Activated CD8-positive, alpha-beta memory T cell treated with anti-CD3 and anti-CD28 coated beads for 24 hours (primary cell): ENCODE results near the gene ATG12.
"Not testable (repeated sequence)": the region's sequence is repeated elsewhere in the genome, so short reads cannot be mapped to it uniquely, and the experiment has no call there.

Experiments used
- DNase-seq: peaks from one replicate; pipeline ENCODE4 v3.0.0-alpha.2; 2020

Gene ATG12

DNA sequence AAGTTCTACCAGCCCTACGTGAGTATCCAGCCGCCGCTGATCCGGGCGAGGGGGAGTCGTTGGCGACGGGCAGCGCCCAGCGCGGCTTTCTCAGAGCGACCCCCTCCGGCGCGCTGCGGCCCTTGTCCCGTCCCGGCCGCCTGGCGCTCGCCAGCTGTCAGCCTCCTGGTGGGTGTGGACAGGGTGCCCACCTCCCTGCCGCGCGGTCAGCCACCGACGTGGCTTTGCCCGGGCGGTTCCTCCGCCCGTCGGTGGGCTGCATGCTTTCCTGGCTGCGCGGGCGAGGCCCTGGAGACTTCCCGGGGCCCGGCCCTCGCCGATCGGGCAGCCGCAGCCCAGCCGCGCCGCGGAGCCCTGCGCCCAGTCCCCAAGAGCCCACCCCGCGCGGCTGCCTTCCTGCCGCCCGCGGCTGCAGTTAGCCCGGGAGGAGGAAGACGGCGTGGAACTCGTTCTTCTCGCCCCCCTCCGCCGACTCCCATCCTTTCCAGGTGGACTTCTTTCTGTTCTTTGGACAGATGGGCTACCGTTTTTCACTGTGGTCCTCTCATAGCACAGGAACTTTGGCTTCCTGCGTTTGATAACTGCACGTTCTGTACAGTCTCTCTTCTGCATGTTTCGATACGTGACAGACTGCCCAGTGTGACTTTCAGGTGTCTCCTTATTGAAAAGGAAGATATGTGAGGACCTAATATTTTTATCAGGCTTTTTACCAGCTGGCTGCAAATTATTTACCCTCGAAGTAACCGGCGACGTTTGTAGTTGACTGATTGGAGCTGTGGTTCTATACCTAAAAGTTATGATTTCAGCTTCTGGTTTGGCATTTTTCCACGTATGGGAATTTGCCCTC, 947 bp upstream of the ATG12 start:
- no peak for DNase-seq

DNA sequence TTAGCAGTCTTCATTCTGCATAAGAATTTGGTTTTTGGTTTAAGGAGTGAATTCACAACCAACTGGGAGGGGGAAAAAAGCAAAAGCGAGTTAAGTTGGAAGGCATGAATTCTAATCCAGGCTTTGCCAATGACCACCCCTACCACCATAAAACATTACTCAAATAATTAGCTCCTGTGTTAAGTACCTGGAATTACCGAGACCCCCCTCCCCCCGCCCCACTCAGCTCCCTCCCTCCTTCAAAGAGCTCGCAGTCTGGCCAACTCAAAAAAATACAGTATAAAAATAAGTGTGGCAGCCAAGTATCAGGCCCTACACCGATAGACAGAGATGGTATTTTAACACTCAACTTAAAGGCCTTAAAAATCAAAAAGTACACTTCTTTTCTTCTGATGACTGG, 492 bp downstream of the ATG12 start:
- no peak for DNase-seq

DNA sequence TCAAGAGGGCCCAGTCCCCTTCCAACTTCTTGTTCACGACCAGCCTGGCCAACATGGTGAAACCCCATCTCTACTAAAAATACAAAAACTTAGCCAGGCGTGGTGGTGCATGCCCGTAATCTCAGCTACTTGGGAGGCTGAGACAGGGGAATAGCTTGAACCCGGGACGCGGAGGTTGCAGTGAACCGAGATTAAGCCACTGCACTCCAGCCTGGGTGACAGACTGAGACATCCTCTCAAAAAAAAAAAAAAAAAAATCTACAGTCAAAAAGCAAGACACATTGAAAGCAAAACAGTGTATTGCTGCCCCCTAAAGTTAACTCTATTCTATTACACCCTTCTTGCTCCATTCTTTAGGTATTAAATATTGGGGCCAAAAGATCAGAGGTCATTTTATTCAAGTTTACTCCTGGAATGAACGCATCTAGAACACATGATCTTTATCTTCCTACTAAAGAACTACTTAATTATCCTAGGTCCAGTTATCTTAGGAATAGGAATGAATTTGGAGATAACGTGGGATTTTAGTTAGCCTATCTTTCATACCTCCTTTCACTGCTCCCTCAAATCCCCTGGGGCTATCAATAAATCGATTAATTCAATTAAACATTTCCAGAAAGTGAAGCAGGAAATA, 2.4 kb downstream of the ATG12 start:
- DNase-seq: peak; percentile 61

DNA sequence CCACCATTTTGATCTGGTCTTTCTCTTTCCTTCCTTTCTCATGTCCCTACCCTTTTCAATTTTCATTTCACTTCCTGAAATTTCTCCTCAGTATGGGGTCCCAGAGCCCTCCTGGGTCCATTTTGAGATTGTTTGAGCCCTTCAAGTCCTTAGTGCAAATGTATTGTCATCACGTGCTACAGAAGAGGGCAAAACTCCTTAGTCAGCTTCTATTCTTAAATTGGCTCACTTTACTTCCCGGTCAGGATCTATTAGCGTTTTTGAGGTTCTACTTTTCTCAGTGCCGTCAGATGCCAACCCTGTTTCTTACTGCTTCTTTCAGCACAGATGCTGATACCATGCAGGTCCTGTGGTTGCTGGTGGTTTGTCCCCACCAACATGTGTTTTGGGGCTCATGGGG, 5.9 kb downstream of the ATG12 start:
- no peak for DNase-seq

DNA sequence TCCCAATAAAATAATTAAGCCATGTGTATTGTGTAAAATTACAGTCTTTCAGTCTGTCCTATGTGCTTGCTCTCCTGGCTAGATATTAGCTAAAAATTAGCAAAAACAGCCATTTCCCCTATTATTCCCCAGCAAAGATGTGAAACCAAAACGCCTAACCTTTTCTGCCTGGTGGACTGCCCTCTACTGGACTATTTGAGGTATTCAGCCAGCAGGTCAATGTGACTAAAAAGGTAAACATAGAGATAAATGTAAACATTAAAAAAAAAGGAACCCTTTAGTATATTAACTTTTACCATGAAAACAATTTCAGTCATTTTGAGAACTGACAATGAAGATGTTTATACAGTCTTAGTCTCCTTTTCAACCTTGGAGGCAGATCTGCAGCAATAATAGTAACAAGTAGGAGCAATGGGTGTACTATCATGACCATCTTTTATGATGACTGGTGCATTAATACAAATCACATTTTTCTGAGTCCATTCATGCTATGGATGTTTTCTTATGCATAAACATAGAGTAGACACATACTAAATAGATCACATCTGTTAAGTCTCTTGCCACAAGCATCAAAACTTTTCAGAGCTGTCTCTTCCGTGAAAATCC, 10.1 kb downstream of the ATG12 start:
- no peak for DNase-seq

DNA sequence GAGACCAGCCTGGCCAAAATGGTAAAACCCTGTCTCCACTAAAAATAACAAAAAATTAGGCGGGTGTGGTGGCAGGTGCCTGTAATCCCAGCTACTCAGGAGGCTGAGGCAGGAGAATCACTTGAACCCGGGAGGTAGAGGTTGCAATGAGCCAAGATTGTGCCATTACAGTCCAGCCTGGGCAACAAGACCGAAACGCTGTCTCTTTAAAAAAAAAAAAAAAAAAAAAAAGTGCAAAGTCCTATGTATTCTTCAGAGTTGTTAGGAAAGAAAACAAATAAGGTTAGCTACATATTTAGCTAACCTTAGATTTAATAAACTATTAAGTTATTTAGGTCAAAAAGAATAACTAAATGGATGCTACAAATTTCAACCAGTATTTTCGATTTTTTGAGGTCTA, 11.5 kb downstream of the ATG12 start:
- DNase-seq: no peak

DNA sequence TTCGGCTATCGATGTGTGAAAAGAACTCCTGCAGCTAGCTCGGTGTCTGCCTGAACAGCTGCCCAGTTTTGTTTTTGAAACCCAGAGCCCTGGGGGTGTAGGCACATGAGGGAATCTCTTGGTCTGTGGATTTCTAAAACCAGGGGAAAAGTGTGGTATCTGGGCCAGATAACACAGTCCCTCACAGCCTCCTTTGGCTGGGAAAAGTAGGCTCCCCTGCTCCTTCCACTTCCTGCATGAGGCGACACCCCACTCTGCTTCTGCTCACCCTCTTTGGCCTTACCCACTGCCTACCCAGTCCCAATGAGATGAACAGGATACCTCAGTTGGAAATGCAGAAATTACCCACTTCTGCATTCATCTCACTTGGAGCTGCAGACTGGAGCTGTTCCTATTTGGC, 15.4 kb downstream of the ATG12 start:
- DNase-seq: no peak

DNA sequence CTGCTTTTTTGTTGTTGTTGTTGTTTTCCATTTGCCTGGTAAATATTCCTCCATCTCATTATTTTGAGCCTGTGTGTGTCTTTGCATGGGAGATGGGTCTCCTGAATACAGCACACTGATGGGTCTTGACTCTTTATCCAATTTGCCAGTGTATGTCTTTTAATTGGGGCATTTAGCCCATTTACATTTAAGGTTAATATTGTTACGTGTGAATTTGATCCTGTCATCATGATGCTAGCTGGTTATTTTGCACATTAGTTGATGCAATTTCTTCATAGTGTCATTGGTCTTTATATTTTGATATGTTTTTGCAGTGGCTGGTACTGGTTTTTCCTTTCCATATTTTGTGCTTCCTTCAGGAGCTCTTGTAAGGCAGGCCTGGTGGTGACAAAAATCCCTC, 16.4 kb downstream of the ATG12 start:
- not testable (repeated sequence) for DNase-seq

DNA sequence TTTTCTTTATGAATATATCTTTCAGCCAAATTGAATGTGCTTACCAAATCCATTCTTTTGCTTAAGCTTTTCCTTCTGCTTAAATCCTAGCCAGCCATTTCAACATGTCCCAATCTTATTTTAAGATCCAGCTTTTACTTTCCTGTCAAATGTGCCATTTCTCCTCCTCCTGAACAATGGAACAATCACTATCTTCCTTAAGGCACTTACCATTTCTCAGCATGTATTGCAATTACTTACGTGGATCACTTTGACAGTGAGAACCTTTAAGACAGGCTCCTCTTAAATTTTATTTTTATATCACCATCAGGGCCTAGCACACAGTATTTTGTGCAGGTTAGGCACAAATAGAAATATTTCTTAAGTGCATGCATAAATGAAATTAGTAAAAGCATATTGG, 20.5 kb downstream of the ATG12 start:
- DNase-seq: no peak

DNA sequence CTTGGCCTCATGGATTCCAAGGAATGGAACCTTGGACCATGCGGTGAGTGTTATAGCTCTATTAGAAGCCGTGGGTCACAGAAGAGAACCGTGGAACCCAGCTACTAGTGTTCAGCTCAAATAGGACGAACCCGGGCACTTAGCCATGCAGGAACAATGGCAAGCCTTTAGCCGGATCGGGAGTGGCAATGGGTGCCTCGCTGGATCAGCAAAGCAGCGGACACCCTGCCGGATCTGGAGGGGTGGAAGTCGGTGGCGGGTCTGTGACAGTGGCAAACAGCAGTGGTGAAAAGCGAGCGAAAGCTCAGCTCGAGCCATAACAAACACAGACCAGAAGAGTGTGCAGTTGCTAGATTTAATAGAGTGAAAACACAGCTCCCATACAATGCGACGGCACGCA, 22.5 kb downstream of the ATG12 start:
- DNase-seq: no peak

DNA sequence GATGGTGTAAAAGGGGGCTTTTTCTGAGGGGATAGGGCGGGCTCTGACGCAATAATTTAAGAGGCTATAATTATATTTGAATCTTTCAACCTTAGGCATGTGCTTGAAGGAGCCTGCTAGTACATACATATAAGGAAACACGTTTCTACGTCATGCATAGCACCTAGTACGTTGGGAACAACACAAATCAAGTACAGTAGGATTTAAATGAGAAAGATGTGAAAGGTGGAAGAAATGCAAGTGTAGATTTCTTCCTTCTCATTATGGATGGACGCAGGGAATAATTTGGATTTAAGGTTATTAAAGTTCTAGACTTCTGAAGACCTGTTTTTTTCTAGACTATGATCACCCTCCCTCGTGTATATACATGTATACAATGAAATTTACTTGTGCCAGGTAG, 24.0 kb downstream of the ATG12 start:
- no peak for DNase-seq

DNA sequence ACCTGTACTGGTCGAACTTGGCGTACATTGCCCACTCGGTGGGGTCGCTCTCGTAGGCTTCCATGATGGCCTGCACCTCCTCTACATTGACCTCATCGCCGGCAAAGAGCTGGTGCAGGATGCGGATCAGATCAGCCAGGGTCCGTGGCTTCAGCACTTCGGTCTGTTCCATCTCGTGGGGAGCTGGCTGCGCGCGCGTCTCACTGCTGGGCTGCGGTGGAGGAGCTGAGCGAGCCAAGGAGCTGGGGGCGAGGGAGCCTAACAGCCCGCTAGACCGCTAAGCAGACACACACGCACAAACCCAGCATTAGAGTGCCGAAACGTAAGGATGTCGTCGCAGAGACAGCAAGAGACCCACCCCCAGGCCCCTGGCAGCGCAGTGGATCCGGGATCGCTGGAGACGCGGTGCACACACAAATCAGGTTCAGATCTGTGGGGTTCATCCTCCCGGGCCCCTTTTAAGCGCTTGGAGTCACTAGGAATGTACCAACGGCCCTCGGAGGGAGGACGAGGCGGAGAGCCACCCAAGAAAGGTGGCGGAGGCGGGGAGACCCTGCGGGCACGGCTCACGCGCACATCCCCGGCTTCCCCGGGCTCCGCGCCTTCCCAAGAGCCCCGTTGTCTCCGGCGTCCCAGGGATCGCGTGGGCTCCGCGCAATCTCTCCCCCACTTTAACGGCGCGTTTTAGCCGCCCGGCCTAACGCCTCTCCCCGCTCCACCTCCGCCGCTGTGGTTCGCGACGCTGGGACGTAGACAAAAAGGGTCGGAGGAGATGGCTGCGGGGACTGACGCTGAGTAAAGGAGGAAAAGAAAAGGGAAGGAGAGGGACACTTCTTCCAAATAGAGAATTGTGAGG, 24.9 kb downstream of the ATG12 start, which contains the start of gene CDO1:
CDO1 (minus strand) TSS at position 434 of the 856 bp plus-strand sequence; CDS start at position 172, 262 bp downstream.
- DNase-seq: peak; percentile 69

DNA sequence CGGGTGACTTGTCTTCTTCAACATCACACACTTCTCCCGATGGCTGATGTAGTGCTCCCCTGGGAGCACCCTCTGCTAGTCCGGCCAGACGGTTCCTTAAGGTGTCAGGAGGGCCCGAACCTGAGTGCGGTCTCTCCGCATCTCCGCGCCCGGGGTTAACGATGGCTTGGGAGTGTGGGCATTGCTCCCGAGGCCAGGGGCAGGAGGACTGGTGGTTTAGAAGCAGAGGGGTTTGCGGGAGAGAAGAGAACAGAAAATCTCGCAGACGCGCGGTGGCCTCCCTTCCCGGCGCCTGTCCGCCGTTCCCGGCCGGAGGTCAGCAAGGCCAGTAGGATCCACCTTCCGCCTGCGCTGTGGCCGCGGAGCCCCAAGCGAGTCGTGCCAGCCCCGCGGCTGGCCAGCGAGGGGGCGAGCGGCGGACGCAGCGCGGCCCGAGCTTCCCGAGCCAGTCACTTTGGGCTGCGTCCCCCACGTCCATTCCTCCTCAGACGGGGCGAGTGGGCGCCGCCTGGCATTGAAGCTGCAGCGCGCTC, 25.6 kb downstream of the ATG12 start:
- no peak for DNase-seq

DNA sequence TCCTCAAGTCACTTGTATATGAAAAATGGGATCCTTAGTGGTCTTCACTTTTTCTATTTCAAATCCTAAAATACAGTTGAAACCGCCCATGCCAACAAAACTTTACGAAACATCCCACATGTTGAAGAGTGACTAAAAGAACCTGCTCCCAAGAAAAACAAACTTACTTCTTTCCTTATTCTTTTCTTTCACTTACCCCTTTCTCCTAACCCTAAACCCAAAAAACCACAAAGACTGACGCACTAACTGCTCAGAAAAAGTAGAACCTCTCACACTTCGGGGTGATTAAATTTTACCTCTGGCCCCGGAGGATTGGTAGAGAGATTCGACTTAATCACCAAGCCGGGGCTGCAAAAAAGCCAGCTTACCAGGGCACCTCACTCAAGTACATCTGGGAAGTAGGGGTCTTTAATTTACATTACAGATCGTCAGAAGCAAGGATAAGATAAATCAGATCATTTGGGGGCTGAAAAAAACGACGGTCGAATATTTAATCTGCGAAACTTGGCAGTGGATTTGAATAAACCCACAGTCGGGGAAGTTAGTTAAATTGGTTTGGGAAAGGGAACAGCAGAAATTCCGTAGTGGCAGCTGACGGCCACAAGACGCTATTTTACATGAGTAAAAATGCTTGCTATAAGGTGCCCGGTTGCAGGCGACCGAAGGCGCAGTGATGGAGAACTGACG, 26.2 kb downstream of the ATG12 start:
- DNase-seq: no peak

DNA sequence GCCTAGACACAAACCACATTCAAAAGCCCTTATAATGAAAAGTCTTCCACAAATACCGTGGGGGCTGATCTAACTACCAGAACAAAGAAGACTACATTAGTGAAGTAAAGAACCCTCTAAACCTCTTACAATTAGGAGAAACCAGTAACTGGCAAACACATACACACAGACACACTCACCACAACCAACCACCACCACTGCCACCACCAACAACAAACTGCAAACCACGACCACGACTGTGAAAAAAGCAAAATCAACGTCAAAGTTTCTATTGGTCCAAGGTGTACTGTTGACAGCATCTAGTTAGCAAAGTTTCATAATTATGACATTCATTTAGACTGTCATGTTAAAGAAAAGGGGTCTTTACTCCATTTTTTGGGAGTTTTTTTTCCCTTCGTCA, 27.6 kb downstream of the ATG12 start:
- DNase-seq: no peak

DNA sequence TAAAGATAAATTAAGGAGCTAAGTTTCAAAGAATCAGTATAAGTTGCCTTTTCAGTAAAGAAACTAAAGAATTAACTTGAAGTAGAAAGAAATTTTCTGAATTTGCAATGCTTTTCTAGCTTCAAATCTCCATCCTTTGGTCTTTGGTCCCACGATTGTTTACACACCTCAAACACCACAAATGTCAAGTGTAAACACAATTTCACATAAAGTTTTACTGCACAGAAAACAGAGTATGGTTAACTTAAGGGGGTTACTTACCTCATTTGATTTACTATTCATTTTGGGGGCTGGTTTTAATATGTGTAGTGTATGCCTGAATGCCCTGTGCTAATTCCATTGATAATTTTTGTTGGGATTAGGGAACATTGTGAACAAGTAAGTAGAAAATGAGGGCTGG, 29.0 kb downstream of the ATG12 start:
- no peak for DNase-seq

DNA sequence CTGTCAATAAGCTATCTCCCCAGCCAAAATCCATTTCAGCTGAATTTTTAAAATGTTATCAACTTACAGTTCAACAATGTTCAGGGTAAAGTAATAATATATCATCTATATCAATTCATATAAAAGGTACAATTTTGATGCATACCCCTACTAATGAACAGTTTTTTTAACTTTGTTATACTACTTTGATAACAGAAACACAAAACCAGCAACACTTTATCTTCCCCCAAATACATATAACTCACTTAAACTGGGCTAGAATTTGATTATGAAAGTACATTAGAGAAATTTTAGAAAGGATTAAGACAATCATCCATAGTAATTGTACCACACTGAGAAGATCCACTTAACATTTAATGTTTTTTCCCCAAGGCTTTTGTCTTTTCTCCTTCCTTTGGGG, 30.0 kb downstream of the ATG12 start:
- DNase-seq: no peak

DNA sequence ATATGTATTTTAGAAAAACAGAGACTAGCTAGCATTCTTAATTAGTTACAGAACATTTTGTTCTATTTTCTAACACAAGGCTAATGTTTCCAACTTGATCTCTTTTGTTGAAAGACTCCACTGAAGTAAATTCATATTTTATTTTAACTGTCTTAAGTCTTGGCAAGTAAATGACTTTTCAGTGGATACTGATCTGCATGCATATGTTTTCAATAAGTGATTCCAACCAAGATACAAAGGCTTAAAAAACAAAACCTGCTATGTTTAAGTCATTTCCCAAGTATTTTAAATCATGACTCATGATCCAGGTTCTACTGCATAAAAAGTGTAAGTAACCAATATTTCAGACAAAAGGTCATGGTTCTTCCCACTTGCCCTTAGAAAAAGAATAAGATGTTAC, 30.6 kb downstream of the ATG12 start:
- no peak for DNase-seq

DNA sequence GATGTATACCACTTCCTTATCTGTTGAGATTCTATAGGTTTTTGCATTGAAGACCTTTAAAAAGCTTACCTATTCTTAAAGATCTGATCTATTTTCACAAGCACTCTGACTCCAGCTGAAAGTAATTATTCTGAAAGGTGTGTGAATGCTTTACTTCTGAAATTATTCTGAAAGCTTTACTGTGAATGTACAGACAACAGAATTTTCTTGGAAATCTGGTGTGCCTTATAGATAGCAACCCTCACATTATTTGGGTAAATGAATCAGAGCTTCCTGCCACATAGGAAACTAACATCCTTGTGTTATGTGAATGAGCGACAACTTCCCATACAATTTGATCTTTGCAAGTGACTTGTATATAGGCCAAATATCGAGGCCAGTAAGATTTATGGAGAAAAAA, 31.4 kb downstream of the ATG12 start:
- no peak for DNase-seq

DNA sequence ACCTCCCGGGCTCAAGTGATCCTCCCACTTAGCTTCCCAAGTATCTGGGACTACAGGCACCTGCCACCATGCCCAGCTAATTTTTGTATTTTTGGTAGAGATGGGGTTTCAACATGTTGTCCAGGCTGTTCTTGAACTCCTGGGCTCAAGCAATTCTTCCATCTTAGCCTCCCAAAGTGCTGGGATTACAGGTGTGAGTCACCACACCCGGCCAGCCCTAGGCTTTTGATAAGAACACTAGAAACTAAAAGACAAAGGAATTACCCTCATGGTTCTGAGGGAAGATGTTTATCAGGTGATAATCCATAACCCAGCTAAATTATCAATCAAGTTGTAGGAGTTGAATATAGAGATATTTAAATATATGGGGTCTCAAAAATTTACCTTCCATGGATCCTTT, 33.3 kb downstream of the ATG12 start:
- DNase-seq: not testable (repeated sequence)

DNA sequence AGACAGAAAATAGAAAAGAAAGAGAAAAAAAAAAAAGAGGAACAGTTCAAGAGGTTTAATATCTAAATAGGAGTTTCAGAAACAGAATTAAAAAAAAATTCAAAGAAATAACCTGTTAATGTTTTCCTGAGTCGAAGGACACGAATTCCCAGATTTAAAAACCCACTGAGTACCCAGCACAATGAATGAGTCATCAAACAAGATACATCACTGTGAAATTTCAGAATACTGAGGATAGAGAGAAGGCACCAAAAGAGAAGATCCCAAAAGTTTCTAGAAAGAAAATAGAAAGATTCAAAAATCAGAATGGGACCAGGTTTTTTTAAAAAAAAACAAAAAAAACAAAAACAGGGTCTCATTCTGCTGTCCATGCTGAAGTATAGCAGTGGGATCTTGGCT, 33.7 kb downstream of the ATG12 start:
- no peak for DNase-seq

DNA sequence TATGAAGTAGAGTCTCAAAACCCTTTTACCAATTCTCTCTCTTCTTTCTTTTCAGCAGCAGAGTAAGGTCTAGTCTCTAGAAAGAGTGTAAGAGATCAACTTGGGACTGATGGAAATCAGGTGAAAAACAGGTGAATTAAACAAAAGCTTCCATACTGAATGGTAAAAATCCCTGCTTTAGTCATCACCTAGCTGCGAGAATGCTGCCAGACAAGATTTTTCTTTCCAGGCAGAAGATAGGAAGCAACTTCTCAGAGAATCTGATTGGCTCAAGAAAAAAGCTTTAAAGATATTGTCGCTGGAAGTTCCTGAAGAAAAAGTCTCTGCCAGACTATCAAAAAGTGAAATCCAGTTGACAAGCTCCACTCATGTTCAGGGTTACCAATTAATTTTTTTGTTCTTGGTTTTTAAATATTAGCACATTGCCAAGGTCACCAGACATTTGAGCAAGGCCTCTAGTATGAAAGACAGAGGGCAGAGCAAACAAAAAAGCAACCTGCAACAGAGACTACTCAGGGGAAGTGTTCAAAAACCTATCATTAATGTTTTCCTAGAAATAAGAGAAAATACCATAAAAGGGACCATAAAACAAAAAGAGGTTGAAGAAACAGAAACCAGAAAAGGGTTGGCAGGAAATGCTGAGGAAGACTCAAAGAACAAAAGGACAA, 34.2 kb downstream of the ATG12 start:
- DNase-seq: no peak
